HS-5 (cell line): ENCODE data around the gene LPAR2.

ENCODE experiments used
- DNase-seq: peaks from one replicate; pipeline ENCODE4 v3.0.0-alpha.2; 2012; ENCODE audit warnings: low read depth

The LPAR2 gene

DNA sequence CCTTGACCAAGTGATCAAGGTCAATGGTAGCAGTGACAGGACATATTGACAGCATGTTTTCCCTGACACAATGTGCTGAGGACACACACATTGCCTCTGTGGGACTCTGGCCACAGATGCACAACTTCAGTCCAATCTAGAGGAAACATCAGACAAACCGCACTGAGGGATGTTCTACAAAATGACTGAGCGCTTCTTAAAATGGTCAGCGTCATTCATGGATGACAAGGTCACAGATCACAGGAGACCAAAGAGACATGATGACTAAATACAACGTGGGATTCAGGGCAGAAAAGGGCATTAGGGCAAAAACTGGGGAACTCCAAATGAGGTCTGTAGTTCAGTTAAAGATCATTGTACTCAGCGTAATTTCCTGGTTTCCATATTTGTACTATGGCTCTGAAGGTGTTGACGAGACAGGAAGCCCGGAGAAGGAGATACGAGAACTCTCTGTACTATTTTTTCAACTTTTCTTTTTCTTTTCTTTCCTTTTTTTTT lies 30.2 kb downstream of the LPAR2 start:
- DNase-seq = no peak

DNA sequence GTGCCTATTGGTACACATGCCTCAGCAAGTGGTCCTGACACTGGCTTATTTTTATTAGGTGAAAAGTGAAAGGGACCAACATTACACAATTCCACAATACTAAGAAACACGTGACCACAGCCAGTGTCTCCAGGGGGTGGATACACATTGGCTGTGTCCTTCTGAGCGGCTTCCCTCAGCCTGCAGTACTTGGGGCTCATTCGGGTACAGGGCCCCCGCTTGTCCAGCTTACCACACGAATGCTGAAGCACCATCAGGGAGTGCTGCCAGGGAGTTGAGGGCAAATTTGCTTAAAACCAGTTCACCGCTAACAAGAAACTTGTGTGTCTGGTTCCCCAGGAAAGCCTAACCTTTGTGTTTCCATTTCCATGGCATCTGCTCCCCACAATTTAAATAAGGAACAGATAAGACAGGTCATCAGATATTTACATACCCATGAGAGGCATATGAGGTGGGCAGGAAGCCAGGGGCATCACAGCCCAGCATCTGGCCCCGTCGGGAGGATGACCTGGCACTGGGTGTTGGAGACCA lies 32.8 kb downstream of the LPAR2 start:
- no peak for DNase-seq

- DNase-seq = no peak
These were observed 33.6 kb downstream of the LPAR2 start for GRCh38 chr19:19594381-19594780.

DNA sequence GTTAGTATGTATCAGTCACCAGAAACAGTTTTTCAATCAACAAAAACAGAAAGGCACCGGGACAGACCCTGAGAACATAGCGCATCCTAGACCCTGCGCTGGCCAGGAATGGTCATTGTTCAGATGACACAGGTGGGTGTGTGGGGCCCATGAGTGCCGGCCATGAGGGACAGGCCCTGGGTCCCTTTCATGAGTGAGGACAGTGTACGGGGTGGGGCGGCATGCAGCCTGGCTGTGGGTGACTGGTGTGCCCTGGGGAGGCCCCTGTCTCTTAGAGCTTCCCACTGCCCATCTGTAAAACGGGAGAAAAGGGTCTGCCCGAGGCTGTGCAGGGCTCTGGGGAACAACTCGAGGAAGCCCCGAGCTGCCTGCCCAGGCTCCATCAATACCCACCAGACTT lies 35.3 kb downstream of the LPAR2 start:
- no peak for DNase-seq

- DNase-seq = peak; percentile 97
These were observed 36.7 kb downstream of the LPAR2 start for GRCh38 chr19:19591133-19591825.

GRCh38 chr19:19588546-19588945 lies 39.5 kb downstream of the LPAR2 start:
- DNase-seq = peak; percentile 34

- no peak for DNase-seq
These were observed 40.2 kb downstream of the LPAR2 start for GRCh38 chr19:19587771-19588170.

DNA sequence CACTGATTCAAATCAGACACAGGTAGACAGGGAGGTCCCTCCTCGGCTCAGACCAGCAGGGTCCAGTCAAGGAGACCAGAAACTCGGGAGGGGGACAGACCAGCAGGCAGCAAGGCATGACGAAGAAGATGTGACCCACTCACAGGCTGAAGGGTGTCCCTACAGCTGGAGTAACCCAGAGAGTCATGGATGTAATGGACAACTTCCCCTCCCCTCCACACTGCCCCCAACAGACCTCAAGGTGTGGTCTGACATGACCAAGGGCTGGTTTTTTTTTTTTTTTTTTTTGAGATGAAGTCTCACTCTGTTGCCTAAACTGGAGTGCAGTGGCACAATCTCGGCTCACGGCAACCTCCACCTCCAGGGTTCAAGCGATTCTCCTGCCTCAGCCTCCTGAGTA lies 43.7 kb downstream of the LPAR2 start:
- no peak for DNase-seq

- DNase-seq = no peak
These were observed 45.5 kb downstream of the LPAR2 start for GRCh38 chr19:19582471-19582870.

DNA sequence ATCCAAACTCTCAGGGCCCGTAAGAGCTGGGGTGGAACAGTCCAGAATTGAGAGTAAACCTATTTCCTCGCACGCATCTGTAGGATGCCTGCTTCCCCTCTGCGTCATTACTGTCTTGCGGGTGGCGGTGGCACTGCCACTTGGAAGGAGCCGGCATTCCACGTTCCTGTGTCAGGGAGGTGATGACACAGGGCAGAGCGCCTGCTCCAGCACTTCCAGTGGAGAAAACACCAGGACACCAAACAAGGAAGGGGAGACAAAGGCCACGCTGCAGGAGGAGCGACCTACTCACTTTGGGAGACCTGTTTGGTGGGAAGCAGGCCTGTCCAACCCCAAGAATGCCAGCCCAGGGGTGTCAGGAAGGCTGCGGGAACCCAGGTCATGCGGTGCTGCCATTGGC lies 46.6 kb downstream of the LPAR2 start:
- DNase-seq = no peak

DNA sequence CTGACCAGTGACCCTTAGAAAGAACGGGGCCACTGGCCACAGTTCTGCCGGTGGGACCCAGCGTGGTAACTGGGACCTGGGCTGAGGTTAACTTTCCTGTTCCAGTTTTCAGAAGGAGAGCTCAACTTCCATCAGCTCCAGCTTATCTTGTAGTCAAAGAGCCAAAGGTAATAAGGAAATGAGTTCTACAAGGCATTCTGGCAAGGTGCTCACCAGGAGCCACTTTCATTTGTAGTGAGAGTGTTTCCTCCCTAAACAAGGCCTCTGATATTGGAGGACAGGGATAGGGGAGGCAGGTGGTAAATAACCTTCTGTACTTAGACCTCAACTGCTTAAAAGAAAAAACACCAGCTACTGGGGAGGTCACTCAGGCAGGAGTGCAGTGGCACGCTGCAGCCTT lies 47.6 kb downstream of the LPAR2 start:
- no peak for DNase-seq

DNA sequence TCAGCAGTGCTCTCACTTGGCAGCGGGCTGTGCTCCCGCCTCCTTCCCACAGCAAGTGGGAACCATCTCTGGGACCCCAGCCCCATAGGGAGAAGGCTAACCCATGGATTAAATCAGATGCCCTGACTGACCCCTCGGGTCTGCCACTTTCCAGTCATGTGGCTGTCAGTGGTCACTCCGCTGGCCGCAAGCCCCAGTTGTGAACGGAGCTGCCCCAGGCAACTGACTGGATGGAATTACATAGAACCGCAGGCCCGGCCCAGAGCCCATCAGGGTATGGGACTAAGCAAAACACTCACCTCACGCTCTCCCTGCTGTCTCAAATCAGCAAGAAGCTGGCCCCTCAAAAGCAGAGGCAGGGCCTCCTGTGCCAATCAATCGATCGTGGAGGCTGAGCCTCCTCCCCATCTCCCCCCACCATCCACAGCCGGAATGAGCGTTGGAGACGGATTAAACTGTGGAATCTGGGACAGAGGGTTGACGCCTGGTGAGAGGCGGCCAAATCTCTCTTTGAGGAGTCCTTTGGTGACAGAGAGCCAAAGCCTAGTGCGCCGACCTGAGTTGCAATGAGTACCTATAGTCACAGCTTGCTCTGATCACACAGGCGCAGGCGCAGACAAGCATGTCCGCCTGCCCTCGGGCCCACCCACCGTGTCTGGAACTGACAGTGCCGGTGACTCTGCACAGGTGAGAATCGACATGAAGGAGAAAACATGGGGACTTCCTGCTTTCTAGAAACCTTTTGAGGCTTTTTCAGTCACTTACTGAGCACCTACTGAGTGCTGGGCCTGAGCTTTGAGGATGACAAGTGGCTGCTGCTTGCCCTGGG lies 48.3 kb downstream of the LPAR2 start:
- DNase-seq = no peak

DNA sequence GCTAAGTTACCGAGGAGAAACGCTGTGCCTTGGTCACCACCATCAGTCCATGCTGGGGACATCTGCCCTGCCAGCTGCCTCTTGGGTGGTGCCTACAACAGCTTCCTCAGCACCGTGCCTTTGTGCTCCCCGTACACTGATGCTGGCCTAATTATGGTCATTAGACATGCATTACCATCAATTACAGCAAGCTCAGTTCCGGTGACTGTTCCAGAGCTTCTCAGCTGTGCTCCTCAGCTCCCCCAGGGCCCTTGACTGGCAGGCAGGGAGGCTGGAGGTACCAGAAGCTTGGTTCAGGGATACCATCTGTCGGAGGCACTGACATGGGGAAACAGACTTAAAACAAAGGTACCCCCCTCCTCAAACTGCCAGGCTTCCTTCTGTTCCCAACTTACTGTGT lies 49.8 kb downstream of the LPAR2 start:
- no peak for DNase-seq

DNA sequence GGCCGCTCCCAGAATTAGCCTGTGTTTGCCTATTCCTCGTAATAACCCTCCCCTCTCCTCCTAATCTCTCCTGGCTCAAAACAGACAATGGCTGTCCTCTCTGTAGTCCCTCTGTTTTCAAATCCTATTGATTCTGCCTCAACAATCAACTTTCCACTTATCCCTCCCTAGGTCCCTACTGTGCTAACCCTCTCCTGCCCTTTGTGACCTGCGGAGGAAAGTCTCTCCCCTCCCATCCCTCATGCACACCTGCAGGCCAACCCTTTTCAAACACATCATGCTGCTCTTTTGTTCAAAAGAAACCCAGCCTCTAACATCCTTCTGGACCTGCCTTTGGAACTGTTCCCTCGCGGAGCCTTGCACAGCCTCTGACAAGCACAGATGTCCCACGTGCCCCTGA lies 52.6 kb downstream of the LPAR2 start:
- DNase-seq = no peak
